Effector memory CD4-positive, alpha-beta T cell (primary cell): ENCODE results near the gene LMAN2.
A peak's percentile ranks its signal among the peaks of the same experiment; 100 is the strongest.

ENCODE experiments used
- DNase-seq, 3 donors: peaks; one replicate each; pipeline ENCODE4 v3.0.0-alpha.2; 2020
- H3K27ac ChIP-seq: 2 replicates; pipeline ENCODE4 v1.7.0; 2013; ENCODE audit warnings: mild to moderate bottlenecking, low read length, moderate library complexity; ENCODE audit not compliant: insufficient read depth, poor library complexity, severe bottlenecking
- H3K27me3 ChIP-seq: replicated peaks from 2 replicates; pipeline ENCODE4 v1.7.0; 2013; ENCODE audit warnings: mild to moderate bottlenecking, low read length; ENCODE audit not compliant: insufficient read depth, control insufficient read depth, poor library complexity, severe bottlenecking
- H3K36me3 ChIP-seq: 2 replicates; pipeline ENCODE4 v1.7.0; 2013; ENCODE audit warnings: mild to moderate bottlenecking, low read length, moderate library complexity; ENCODE audit not compliant: control insufficient read depth, insufficient read depth
- H3K4me1 ChIP-seq: 2 replicates; pipeline ENCODE4 v1.7.0; 2013; ENCODE audit warnings: low read length, mild to moderate bottlenecking; ENCODE audit not compliant: control insufficient read depth, insufficient read depth, poor library complexity, severe bottlenecking
- H3K4me3 ChIP-seq: 2 replicates; pipeline ENCODE4 v1.7.0; 2013; ENCODE audit warnings: low read length, low read depth, mild to moderate bottlenecking; ENCODE audit not compliant: insufficient read depth, poor library complexity, severe bottlenecking
- H3K9me3 ChIP-seq: 2 replicates; pipeline ENCODE4 v1.7.0; 2013; ENCODE audit warnings: mild to moderate bottlenecking, low read length, moderate library complexity; ENCODE audit not compliant: control insufficient read depth
- total RNA-seq, 3 donors: gene quantifications; one replicate each; lab custom pipeline; 2026; lab: John Stamatoyannopoulos, UW

The LMAN2 gene
- total RNA-seq, result 76.0 to 99.6 (median 97.8) reads per million in 3 donors

GRCh38 chr5:177351392-177352329, at the start of gene LMAN2:
Gene LMAN2 (minus strand): TSS chr5:177351668. CDS start chr5:177351647, 21 bp downstream.
- H3K4me3 ChIP-seq, result peak within 1 kb of the TSS; percentile 79
- peak; percentile 77 to 89 (median 87) for DNase-seq
- H3K36me3 ChIP-seq, result peaks cover 18% of the 10 kb centered on the region
- peak within 1 kb of the TSS; percentile 94 for H3K27ac ChIP-seq
- no peaks in the 10 kb centered on the region for H3K27me3 ChIP-seq
- peaks cover 26% of the 10 kb centered on the region for H3K4me1 ChIP-seq
- no peaks in the 10 kb centered on the region for H3K9me3 ChIP-seq

DNA sequence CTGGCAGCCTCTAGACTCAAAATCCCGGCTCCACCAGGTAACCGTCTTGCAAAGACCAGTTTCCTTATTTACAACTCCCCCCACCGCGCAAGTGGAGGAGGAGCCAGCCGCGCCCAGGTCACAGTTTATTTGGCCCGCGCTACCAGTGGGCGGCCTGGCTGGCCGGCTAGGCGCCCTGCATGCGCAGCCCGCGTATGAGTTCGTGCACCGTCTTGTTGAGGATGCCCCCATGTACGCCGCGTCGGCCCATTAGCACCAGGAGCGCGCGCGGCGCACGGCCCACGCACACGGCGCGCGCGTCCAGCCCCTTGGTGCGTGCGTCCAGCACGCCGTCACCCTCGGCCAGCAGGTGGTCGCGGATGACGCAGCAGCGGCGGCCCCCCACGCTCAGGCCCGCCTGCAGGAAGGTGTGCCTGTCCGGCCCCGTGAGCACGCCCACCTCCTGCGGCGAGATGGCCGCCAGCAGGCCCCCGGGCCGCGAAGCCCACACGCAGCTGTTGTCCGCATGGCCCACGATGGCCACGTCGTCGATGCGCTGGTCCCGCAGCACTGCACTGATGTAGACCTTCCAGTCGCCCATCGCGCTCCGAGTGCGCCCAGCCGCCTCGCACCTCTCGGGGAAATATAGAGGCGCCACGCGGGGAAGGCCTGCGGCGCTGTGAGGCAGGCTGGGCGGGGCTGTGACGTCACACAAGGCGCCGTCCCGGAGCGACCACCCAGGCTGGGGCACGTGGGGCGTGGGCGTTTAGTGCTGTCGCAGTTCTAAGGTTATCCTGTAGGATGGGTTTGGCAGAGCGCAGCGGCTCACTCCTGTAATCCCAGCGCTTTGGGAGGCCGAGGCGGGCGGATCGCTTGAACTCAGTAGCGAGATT, 48.8 kb upstream of the LMAN2 start, which contains the start of gene PFN3:
Gene PFN3 (minus strand): TSS at position 665 of the 872 bp plus-strand sequence. CDS start 85 bp downstream, at position 580.
- DNase-seq, result no peak
- no peaks in the 10 kb centered on the region for H3K27me3 ChIP-seq
- H3K4me3 ChIP-seq, result no peak within 1 kb of the TSS

DNA sequence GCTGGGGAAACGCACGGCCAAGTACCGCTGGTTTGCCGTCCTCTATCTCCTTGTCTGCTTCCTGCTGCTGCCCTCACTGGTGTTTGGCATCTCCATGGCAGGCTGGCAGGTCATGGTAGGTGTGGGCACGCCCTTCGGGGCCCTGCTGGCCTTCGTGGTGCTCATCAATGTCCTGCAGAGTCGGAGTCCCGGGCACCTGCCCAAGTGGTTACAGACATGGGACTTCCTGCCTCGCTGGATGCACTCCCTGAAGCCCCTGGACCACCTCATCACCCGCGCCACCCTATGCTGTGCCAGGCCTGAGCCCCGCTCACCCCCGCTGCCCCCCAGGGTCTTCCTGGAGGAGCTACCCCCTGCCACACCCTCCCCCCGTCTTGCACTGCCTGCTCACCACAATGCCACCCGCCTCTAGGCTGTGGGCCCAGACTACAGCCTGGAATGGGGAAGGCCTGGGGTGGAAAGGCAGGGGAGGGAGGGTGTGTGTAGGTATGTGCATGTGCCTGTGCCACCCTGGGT, 46.5 kb upstream of the LMAN2 start:
- H3K4me1 ChIP-seq, result peaks cover 7% of the 10 kb centered on the region
- H3K36me3 ChIP-seq, result no peaks in the 10 kb centered on the region
- no peak for DNase-seq
- H3K4me3 ChIP-seq, result no peak overlapping the region
- H3K9me3 ChIP-seq, result no peaks in the 10 kb centered on the region
- H3K27me3 ChIP-seq, result no peaks in the 10 kb centered on the region
- no peak overlapping the region for H3K27ac ChIP-seq

More for the DNA sequence above, 48.8 kb upstream of the LMAN2 start, which contains the start of gene PFN3:
- Histone ChIP-seq H3K4me1 (peaks cover 26% of the 10 kb centered on the region), H3K27ac (no peak within 1 kb of the TSS), H3K36me3 (no peaks in the 10 kb centered on the region), H3K9me3 (no peaks in the 10 kb centered on the region)

- Histone ChIP-seq H3K4me1 (no peaks in the 10 kb centered on the region), H3K27ac (no peak overlapping the region), H3K4me3 (no peak overlapping the region), H3K9me3 (no peaks in the 10 kb centered on the region), H3K36me3 (no peaks in the 10 kb centered on the region), H3K27me3 (no peaks in the 10 kb centered on the region)
- no peak for DNase-seq
These were observed 45.3 kb upstream of the LMAN2 start for GRCh38 chr5:177396807-177397206.

- Histone ChIP-seq H3K27me3 (no peaks in the 10 kb centered on the region), H3K4me3 (no peak overlapping the region), H3K4me1 (no peaks in the 10 kb centered on the region), H3K9me3 (no peaks in the 10 kb centered on the region), H3K27ac (no peak overlapping the region), H3K36me3 (no peaks in the 10 kb centered on the region)
- no peak for DNase-seq
These were observed 44.6 kb upstream of the LMAN2 start for GRCh38 chr5:177396078-177396477.

- Histone ChIP-seq H3K9me3 (no peaks in the 10 kb centered on the region), H3K27ac (no peak overlapping the region), H3K36me3 (no peaks in the 10 kb centered on the region), H3K27me3 (no peaks in the 10 kb centered on the region), H3K4me1 (peaks cover 19% of the 10 kb centered on the region), H3K4me3 (no peak overlapping the region)
- DNase-seq, result no peak
These were observed 42.5 kb upstream of the LMAN2 start for GRCh38 chr5:177393990-177394389.

DNA sequence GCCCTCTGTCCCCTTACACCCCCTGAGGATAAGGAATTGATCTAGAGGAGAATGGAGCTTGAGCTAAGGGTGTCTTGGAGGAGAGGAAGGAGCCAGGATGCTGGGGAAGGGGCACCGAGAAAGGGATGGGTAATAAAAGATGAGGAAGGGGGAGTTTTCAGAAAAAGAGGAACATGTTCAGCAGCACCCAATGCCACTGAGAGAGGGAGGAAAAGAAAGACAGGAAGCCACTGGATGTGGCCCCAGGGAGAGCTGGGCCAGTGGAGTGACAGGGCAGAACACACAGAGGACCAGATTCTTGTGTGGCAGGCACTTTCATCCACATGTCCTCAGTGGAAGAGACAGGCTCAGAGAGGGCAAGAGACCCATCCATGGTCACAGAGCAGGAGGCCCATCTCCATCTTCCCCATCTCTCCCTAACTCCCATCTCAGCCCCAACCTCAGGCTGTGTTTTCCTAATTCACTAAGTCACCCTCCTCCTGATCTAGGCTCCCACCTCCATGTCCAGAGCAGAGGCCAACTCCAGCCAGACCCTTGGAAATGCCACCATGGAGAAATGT, 41.8 kb upstream of the LMAN2 start:
- Histone ChIP-seq H3K27me3 (no peaks in the 10 kb centered on the region), H3K9me3 (no peaks in the 10 kb centered on the region), H3K27ac (no peak overlapping the region), H3K4me3 (no peak overlapping the region), H3K36me3 (no peaks in the 10 kb centered on the region), H3K4me1 (peaks cover 26% of the 10 kb centered on the region)
- DNase-seq, result no peak

DNA sequence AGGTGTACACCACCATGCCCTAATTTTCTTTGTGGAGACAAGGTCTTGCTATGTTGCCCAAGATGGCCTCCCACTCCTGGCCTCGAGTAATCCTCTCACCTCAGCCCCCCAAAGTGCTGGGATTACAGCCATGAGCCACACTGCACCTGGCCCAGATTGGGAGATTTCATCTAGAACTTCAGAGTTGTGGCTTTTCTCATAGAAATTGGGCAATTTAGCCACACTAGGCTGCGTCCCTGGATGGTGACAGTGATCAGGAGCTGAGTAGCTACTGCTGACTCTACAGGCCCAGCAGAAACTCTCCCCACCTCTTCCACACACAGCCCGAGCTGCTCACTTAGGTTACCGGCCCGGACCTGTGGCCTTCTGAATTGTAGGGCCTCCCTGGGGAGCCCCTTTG, 41.3 kb upstream of the LMAN2 start:
- Histone ChIP-seq H3K9me3 (no peaks in the 10 kb centered on the region), H3K27ac (no peak overlapping the region), H3K36me3 (no peaks in the 10 kb centered on the region), H3K27me3 (no peaks in the 10 kb centered on the region), H3K4me1 (peaks cover 32% of the 10 kb centered on the region), H3K4me3 (no peak overlapping the region)
- DNase-seq, result no peak

GRCh38 chr5:177390363-177391300, 39.2 kb upstream of the LMAN2 start:
- Histone ChIP-seq H3K27me3 (no peaks in the 10 kb centered on the region), H3K4me3 (peak overlapping the region; percentile 31), H3K36me3 (no peaks in the 10 kb centered on the region), H3K27ac (peak overlapping the region; percentile 85), H3K9me3 (no peaks in the 10 kb centered on the region), H3K4me1 (peaks cover 36% of the 10 kb centered on the region)
- peak; percentile 74 to 80 (median 76) for DNase-seq
